K562 (cell line): ENCODE data around the gene CRKL. TPM values are rescaled to one million over a fixed set of nuclear protein-coding genes. Genes with fewer than 3 reads are reported as not detected.
A peak's percentile ranks its signal among the peaks of the same experiment; 100 is the strongest.

Source experiments
- HNRNPLL ChIP-seq: fragments of 200-400 bp; formaldehyde crosslinking; IDR thresholded peaks from 2 replicates; pipeline ENCODE4 v1.6.1; 2017; ENCODE audit warnings: low read length, low read depth, mild to moderate bottlenecking; ENCODE audit not compliant: poor library complexity, severe bottlenecking
- polyA plus RNA-seq, 8 experiments: library from polyadenylated mRNA; depleted of rRNA in 4 of 8; stranded (reverse) in 5 of 8; unstranded in 3 of 8; fragments of >200 nt; fragmentation: Nextera tagmentation in 2 of 8; fragmentation: Illumina TruSeq in 1 of 8; extraction: Ambion mirVana in 2 of 8; extraction: Trizol in 1 of 8; gene quantifications; 2 replicates each; pipeline versions ENCODE4 v1.2.1 to v1.2.3, GENCODE V29; 2011 to 2014; ENCODE audit warnings: inconsistent platforms in 1 of 8, missing spikeins in 1 of 8
- total RNA-seq, 7 experiments: library from RNA; depleted of rRNA in 6 of 7; stranded (reverse); fragments of >200 nt in 6 of 7; fragmentation: Illumina TruSeq in 2 of 7; extraction: Trizol in 2 of 7; gene quantifications; 2 replicates each; pipeline versions ENCODE4 v1.2.1 to v1.2.3, GENCODE V29; 2011 to 2021; ENCODE audit warnings: low replicate concordance in 1 of 7
- TF ChIP-seq, protein P1 (sequence below): sonication (generic); formaldehyde crosslinking; IDR thresholded peaks from 2 replicates; pipeline ENCODE4 v1.8.0; 2022; ENCODE audit warnings: mild to moderate bottlenecking, missing genetic modification reagents
- TF ChIP-seq, protein P2 (sequence below): sonication (generic); formaldehyde crosslinking; IDR thresholded peaks from 2 replicates; pipeline ENCODE4 v1.8.1; 2023; ENCODE audit warnings: mild to moderate bottlenecking, missing genetic modification reagents, moderate library complexity

Gene CRKL
- total and polyA plus RNA-seq, 9 of the 15 experiments (the other 6 are each of a cell fraction or from before 2014, with no cell fraction given) = 100 to 263 (median 124) TPM

DNA sequence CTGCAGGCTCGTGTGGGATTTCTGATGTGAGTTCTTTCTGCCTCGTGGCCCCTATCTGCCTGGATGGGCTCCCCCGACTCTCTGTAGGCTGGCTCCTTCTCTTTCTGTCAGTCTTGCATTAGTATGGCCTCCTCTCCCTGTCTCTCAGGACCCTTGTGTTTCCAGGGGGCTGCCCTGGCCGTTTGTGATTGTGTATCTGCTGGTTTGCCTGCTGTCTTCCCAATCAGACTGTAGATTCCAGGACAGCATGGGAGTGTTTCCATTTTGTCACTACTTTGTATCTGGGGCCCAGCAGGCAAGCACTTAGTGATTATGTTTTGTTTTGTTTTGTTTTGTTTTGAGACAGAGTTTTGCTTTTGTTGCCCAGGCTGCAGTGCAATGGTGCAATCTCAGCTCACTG, 32.8 kb upstream of the CRKL start (continued):
- TF ChIP-seq, protein P1, sequence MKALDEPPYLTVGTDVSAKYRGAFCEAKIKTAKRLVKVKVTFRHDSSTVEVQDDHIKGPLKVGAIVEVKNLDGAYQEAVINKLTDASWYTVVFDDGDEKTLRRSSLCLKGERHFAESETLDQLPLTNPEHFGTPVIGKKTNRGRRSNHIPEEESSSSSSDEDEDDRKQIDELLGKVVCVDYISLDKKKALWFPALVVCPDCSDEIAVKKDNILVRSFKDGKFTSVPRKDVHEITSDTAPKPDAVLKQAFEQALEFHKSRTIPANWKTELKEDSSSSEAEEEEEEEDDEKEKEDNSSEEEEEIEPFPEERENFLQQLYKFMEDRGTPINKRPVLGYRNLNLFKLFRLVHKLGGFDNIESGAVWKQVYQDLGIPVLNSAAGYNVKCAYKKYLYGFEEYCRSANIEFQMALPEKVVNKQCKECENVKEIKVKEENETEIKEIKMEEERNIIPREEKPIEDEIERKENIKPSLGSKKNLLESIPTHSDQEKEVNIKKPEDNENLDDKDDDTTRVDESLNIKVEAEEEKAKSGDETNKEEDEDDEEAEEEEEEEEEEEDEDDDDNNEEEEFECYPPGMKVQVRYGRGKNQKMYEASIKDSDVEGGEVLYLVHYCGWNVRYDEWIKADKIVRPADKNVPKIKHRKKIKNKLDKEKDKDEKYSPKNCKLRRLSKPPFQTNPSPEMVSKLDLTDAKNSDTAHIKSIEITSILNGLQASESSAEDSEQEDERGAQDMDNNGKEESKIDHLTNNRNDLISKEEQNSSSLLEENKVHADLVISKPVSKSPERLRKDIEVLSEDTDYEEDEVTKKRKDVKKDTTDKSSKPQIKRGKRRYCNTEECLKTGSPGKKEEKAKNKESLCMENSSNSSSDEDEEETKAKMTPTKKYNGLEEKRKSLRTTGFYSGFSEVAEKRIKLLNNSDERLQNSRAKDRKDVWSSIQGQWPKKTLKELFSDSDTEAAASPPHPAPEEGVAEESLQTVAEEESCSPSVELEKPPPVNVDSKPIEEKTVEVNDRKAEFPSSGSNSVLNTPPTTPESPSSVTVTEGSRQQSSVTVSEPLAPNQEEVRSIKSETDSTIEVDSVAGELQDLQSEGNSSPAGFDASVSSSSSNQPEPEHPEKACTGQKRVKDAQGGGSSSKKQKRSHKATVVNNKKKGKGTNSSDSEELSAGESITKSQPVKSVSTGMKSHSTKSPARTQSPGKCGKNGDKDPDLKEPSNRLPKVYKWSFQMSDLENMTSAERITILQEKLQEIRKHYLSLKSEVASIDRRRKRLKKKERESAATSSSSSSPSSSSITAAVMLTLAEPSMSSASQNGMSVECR = 0 out of 2 replicates have a peak, but pooled peaks have one; percentile 39
- TF ChIP-seq, protein P2, sequence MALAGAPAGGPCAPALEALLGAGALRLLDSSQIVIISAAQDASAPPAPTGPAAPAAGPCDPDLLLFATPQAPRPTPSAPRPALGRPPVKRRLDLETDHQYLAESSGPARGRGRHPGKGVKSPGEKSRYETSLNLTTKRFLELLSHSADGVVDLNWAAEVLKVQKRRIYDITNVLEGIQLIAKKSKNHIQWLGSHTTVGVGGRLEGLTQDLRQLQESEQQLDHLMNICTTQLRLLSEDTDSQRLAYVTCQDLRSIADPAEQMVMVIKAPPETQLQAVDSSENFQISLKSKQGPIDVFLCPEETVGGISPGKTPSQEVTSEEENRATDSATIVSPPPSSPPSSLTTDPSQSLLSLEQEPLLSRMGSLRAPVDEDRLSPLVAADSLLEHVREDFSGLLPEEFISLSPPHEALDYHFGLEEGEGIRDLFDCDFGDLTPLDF (CRISPR knock-in tag) = 0 out of 2 replicates have a peak, but pooled peaks have one; percentile 34
- TF ChIP-seq HNRNPLL = no peak
